ENCODE measurements around the gene STRIP2.

GRCh38 chr7:129468547-129468946 lies 34.3 kb downstream of the STRIP2 start:
- TF ChIP-seq CTCF (IDR thresholded peaks at IDR 0.05 in 4 of 5, conservative IDR thresholded peaks at IDR 0.05 in 1 of 5) = no peak
- no peak for TF ChIP-seq POLR2A (IDR thresholded peaks at IDR 0.05)

Measured in gastrocnemius medialis (tissue), 4 donors.